Measurements from ENCODE around the gene OR13A1.

OR13A1 gene

DNA sequence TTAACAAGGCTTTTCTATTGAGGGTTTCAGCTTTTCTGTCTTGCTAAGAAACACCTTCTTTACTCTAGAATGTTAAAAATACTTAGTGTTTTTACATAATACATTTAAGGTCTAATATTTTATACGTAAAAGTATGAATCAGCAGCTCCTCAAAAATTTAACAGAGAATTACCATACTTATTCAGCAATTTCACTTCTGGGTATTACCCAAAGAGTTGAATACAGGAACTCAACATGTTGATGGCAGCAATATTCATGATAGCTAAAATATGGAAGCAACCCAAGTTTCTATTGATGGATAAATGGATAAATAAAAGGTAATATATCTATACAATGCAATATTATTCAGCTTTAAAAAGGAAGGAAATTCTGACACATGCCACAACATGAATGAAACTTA, 9.7 kb upstream of the OR13A1 start:
- Histone ChIP-seq H3K9me3 (ENCODE audit: control insufficient read depth, insufficient read depth, low read depth, low read length) (no peaks in the 10 kb centered on the region), H3K27ac (ENCODE audit: extremely low read depth, low read depth, low read length) (no peak overlapping the region), H3K36me3 (ENCODE audit: control insufficient read depth in 2 of 2, insufficient read depth in 1 of 2, low read length in 2 of 2) (no peaks in the 10 kb centered on the region; a peak in 1 of 3 replicates), H3K4me1 (ENCODE audit: control insufficient read depth, insufficient read depth, low read length) (no peaks in the 10 kb centered on the region), H3K4me3 (ENCODE audit: low read depth, low read length) (no peak overlapping the region)
- ChIA-PET POLR2A (no interaction called here), CTCF (interaction anchor here (1.2 kb wide), 1 partner anchor 58 kb away, joined by 4 read pairs; no protein-coding TSS in a partner anchor)
- TF ChIP-seq ZNF10 (tag by site-specific recombination; IDR thresholded peaks at IDR 0.05), result no peak
- no peak for TF ChIP-seq KLF7 (tag by site-specific recombination; IDR thresholded peaks at IDR 0.05; ENCODE audit: borderline replicate concordance)
- TF ChIP-seq ZNF670 (tag by site-specific recombination; IDR thresholded peaks at IDR 0.05; ENCODE audit: low read depth), result no peak
- TF ChIP-seq ZNF366 (tag by site-specific recombination; conservative IDR thresholded peaks at IDR 0.05), result no peak
- TF ChIP-seq, protein P1, sequence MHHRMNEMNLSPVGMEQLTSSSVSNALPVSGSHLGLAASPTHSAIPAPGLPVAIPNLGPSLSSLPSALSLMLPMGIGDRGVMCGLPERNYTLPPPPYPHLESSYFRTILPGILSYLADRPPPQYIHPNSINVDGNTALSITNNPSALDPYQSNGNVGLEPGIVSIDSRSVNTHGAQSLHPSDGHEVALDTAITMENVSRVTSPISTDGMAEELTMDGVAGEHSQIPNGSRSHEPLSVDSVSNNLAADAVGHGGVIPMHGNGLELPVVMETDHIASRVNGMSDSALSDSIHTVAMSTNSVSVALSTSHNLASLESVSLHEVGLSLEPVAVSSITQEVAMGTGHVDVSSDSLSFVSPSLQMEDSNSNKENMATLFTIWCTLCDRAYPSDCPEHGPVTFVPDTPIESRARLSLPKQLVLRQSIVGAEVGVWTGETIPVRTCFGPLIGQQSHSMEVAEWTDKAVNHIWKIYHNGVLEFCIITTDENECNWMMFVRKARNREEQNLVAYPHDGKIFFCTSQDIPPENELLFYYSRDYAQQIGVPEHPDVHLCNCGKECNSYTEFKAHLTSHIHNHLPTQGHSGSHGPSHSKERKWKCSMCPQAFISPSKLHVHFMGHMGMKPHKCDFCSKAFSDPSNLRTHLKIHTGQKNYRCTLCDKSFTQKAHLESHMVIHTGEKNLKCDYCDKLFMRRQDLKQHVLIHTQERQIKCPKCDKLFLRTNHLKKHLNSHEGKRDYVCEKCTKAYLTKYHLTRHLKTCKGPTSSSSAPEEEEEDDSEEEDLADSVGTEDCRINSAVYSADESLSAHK (tag by site-specific recombination; IDR thresholded peaks at IDR 0.05), result no peak
- no peak for TF ChIP-seq ZNF140 (tag by site-specific recombination; IDR thresholded peaks at IDR 0.05)
- no peak for TF ChIP-seq ZNF274 (IDR thresholded peaks at IDR 0.05; ENCODE audit: low read length)
- no peak for TF ChIP-seq ZNF274 (tag by site-specific recombination; IDR thresholded peaks at IDR 0.05; ENCODE audit: borderline replicate concordance)
- TF ChIP-seq, protein P2, sequence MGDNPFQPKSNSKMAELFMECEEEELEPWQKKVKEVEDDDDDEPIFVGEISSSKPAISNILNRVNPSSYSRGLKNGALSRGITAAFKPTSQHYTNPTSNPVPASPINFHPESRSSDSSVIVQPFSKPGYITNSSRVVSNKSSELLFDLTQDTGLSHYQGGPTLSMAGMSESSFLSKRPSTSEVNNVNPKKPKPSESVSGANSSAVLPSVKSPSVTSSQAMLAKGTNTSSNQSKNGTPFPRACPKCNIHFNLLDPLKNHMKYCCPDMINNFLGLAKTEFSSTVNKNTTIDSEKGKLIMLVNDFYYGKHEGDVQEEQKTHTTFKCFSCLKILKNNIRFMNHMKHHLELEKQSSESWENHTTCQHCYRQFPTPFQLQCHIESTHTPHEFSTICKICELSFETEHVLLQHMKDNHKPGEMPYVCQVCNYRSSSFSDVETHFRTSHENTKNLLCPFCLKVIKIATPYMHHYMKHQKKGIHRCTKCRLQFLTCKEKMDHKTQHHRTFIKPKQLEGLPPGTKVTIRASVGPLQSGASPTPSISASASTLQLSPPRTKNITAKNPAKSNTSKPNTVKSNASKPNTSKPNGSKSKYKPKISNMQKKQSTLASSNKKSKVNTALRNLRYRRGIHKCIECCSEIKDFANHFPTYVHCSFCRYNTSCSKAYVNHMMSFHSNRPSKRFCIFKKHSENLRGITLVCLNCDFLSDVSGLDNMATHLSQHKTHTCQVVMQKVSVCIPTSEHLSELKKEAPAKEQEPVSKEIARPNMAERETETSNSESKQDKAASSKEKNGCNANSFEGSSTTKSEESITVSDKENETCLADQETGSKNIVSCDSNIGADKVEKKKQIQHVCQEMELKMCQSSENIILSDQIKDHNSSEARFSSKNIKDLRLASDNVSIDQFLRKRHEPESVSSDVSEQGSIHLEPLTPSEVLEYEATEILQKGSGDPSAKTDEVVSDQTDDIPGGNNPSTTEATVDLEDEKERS (tag by site-specific recombination; IDR thresholded peaks at IDR 0.05), result no peak
- TF ChIP-seq ZNF76 (tag by site-specific recombination; IDR thresholded peaks at IDR 0.05; ENCODE audit: borderline replicate concordance, low read depth), result no peak
- no peak for TF ChIP-seq ZNF843 (tag by site-specific recombination; IDR thresholded peaks at IDR 0.05)

DNA sequence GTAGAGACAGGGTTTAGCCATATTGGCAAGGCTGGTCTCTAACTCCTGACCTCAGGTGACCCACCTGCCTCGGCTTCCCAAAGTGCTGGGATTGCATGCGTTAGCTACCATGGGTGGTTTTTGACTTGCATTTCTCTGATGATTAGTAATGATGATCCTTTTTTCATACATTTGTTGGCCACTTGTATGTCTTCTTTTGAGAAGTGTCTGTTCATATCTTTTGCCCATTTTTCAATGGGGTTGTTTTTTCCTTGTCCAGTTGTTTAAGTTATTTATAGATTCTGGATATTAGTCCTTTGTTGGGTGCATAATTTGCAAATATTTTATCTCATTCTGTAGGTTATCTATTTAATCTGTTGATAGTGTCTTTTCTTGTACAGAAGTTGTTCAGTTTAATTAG, 4.3 kb upstream of the OR13A1 start:
- H3K4me3 ChIP-seq (ENCODE audit: low read depth, low read length), result no peak overlapping the region
- no peaks in the 10 kb centered on the region for H3K4me1 ChIP-seq (ENCODE audit: control insufficient read depth, insufficient read depth, low read length)
- TF ChIP-seq ZNF549 (tag by site-specific recombination; IDR thresholded peaks at IDR 0.05) (no peak), ZNF785 (tag by site-specific recombination; IDR thresholded peaks at IDR 0.05) (no peak), ZNF114 (tag by site-specific recombination; IDR thresholded peaks at IDR 0.05) (no peak), ZNF416 (tag by site-specific recombination; IDR thresholded peaks at IDR 0.05) (no peak)
- no peaks in the 10 kb centered on the region; a peak in 1 of 3 replicates for H3K36me3 ChIP-seq (ENCODE audit: control insufficient read depth in 2 of 2, insufficient read depth in 1 of 2, low read length in 2 of 2)
- ChIA-PET POLR2A (no interaction called here), CTCF (no interaction called here)
- no peaks in the 10 kb centered on the region for H3K9me3 ChIP-seq (ENCODE audit: control insufficient read depth, insufficient read depth, low read depth, low read length)
- no peak overlapping the region for H3K27ac ChIP-seq (ENCODE audit: extremely low read depth, low read depth, low read length)

DNA sequence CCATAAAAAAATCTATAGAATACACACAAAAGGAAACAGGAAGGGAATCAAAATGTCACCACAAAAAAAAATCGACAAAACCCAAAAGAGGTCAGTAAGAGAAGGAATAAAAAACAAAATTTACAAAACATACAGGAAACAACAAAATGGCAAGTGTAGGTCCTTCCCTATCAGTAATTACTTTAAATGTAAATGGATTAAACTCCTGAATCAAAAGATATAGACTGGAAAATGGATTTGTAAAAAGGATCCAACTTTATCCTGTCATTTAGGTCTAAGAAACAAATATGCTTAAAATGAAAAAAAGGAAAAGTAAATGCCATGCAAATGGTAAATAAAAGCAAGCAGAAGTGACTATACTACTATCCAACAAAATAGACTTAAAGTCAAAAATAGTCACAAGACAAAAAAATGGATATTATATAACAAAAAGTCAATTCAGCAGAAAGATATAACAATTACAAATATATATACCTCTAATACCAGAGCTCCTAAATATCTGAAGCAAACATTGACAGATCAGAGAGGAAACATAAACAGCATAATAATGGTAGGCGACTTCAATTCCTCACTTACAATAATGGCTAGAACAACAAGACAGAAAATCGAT, 2.0 kb downstream of the OR13A1 start:
- H3K27ac ChIP-seq (ENCODE audit: extremely low read depth, low read depth, low read length), result no peak overlapping the region
- CTCF ChIA-PET, result interaction anchor here (0.6 to 0.7 kb wide), 3 partner anchors 63 to 793 kb away, joined by 4 to 5 read pairs (median 5); no protein-coding TSS in a partner anchor
- no peak for TF ChIP-seq HOXA7 (CRISPR knock-in tag; IDR thresholded peaks at IDR 0.05; ENCODE audit: borderline replicate concordance)
- no peak for TF ChIP-seq KLF10 (tag by site-specific recombination; IDR thresholded peaks at IDR 0.05)
- TF ChIP-seq, protein P3, sequence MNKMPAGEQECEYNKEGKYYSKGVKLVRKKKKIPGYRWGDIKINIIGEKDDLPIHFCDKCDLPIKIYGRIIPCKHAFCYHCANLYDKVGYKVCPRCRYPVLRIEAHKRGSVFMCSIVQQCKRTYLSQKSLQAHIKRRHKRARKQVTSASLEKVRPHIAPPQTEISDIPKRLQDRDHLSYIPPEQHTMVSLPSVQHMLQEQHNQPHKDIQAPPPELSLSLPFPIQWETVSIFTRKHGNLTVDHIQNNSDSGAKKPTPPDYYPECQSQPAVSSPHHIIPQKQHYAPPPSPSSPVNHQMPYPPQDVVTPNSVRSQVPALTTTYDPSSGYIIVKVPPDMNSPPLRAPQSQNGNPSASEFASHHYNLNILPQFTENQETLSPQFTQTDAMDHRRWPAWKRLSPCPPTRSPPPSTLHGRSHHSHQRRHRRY (tag by site-specific recombination; IDR thresholded peaks at IDR 0.05), result no peak
- no peak for TF ChIP-seq ZNF701 (tag by site-specific recombination; IDR thresholded peaks at IDR 0.05)
- no peak for TF ChIP-seq ZNF521 (tag by site-specific recombination; IDR thresholded peaks at IDR 0.05)
- no peak for TF ChIP-seq ZNF274 (IDR thresholded peaks at IDR 0.05; ENCODE audit: low read length)
- TF ChIP-seq ZNF274 (tag by site-specific recombination; IDR thresholded peaks at IDR 0.05; ENCODE audit: borderline replicate concordance), result no peak
- TF ChIP-seq ZNF510 (tag by site-specific recombination; IDR thresholded peaks at IDR 0.05; ENCODE audit: insufficient replicate concordance), result no peak
- TF ChIP-seq, protein P4, sequence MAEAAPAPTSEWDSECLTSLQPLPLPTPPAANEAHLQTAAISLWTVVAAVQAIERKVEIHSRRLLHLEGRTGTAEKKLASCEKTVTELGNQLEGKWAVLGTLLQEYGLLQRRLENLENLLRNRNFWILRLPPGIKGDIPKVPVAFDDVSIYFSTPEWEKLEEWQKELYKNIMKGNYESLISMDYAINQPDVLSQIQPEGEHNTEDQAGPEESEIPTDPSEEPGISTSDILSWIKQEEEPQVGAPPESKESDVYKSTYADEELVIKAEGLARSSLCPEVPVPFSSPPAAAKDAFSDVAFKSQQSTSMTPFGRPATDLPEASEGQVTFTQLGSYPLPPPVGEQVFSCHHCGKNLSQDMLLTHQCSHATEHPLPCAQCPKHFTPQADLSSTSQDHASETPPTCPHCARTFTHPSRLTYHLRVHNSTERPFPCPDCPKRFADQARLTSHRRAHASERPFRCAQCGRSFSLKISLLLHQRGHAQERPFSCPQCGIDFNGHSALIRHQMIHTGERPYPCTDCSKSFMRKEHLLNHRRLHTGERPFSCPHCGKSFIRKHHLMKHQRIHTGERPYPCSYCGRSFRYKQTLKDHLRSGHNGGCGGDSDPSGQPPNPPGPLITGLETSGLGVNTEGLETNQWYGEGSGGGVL (tag by site-specific recombination; IDR thresholded peaks at IDR 0.05), result no peak

More for the DNA sequence above, 2.0 kb downstream of the OR13A1 start:
- Histone ChIP-seq H3K9me3 (ENCODE audit: control insufficient read depth, insufficient read depth, low read depth, low read length) (no peaks in the 10 kb centered on the region), H3K4me3 (ENCODE audit: low read depth, low read length) (no peak overlapping the region), H3K36me3 (ENCODE audit: control insufficient read depth in 2 of 2, insufficient read depth in 1 of 2, low read length in 2 of 2) (no peaks in the 10 kb centered on the region), H3K4me1 (ENCODE audit: control insufficient read depth, insufficient read depth, low read length) (no peaks in the 10 kb centered on the region)
- POLR2A ChIA-PET, result no interaction called here
